NCI-H226 (cell line): Measurements from ENCODE around the gene RNF225.
"Not testable (repeated sequence)": the region's sequence is repeated elsewhere in the genome, so short reads cannot be mapped to it uniquely, and the experiment has no call there.

Experiments used
- DNase-seq: peaks from one replicate; pipeline ENCODE4 v3.0.0-alpha.2; 2015

RNF225 gene

GRCh38 chr19:58387338-58388174 is 7.9 kb upstream of the RNF225 start:
- DNase-seq: no peak

DNA sequence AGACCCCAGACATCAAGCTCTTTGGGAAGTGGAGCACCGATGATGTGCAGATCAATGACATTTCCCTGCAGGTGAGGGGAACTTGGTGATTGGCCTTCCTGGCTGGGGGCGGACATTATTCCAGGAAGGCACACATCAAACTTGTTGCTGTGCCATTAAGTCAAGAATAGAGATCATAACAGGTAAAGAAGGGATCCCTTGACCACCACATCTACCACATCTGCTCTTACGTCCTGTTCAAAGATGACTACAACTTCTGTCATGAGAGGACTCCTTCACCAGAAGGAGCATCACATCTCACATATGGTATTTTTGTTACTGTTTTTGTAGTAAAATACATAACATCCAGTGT is 7.3 kb upstream of the RNF225 start:
- DNase-seq: no peak

- no peak for DNase-seq
Measured at GRCh38 chr19:58392945-58393724, 2.3 kb upstream of the RNF225 start.

DNA sequence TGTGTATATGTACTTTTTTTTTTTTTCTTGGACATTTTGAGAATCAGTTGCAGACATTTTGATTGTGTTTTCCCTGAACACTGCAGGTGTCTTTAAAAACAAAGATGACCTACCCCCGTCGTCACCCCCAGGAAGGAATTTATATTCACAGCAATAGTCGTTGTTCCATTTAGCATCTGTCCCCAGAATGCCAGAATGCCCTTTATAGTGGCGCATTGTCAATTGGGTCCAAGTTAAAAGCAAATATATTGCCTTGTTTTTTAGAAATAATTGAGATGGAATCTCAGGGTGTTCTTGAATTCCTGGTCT is 1.8 kb upstream of the RNF225 start:
- DNase-seq: no peak

DNA sequence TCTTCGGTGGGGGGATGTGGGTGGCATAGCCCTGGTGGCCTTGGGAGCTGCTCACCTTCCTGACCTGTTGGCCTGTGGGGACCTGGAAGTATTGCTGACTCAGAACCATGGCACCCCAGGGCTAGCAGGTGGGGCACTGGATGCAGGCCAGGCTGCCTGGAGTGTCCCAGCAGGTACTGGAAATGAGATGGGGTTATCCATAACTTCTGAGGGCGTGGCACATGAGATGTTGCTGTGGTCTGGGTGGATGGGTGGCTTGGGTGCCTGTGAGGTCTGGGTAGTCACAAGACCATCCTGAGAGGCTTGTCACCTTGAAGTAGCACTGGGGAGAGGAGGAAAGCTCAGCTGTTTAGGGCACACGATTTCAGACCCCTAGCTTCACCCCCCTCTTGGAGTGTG is 636 bp upstream of the RNF225 start:
- no peak for DNase-seq

DNA sequence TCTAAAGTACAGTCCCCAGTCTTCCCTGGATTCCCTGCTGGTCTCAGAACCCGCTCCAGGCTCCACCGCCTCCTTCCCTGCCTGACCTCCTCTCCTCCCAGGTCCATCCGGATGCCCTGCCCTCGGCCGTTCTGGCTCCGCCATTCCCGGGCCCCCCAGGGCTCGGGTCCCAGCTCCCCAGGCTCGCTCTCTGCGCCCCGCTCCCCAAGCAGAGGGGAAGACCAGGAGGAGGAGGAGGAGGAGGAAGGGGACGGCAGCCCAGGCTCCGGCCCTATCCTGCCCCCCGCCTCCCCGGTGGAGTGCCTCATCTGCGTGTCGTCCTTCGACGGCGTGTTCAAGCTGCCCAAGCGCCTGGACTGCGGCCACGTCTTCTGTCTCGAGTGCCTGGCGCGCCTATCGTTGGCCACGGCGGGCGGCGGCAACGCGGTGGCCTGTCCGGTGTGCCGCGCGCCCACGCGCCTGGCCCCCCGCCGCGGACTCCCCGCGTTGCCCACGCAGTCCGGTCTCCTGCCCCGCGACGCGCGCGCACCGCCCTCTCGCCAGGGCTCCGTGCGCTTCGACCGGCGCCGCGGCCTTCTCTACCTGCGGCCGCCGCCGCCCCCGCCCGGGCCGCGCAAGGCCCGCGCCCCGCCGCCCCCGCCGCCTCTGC is 647 bp downstream of the RNF225 start:
- no peak for DNase-seq

GRCh38 chr19:58396691-58397532 is 1.5 kb downstream of the RNF225 start:
- no peak for DNase-seq

DNA sequence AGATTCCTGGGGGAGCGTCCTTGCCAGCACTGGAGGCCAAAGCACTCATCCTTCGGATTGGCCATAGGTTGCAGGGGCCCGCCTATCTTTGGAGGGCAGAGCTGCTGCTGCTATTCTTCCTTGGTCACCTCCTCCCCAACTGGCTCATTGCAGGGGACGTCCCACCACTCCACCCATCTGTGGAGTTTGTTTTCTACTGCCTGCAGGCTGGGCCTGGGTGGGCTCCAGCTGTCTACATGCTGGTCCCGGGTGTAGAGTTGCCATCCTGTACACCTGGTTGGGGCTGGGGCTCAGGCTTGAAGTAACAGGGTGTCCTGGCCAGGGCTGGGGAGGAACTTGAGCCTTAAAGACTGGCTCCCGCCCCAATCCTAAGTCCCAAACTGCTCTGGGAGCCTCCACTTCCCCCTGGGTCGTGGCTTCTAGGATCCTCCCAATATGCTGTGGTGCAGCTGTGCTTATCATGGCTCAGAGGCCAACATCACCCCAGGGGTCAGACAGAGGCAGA is 2.1 kb downstream of the RNF225 start:
- no peak for DNase-seq

- DNase-seq: no peak
Measured at GRCh38 chr19:58398087-58398486, 2.6 kb downstream of the RNF225 start.

GRCh38 chr19:58398545-58398944 is 3.1 kb downstream of the RNF225 start:
- no peak for DNase-seq

DNA sequence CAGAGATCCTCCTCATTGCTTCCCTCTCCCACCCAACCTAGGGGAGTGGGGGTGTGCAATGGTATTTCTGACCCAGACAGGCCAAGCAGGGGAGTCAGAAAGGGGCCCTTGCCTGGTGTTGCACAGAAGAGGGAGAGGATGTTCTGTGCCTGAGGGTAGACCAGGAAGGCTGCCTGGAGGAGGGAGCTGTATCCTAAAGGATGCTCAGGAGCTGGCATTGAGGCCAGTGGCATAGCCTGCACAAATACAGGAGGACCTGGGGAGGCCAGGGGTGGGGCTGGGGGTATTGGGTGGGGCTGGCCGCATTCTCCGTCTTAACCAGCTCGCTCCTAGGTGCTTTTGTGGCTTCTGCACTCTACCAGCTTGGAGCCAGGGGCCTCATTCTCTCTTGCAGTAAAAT is 4.4 kb downstream of the RNF225 start:
- DNase-seq: no peak

- no peak for DNase-seq
Measured at GRCh38 chr19:58400316-58400915, 5.0 kb downstream of the RNF225 start.

GRCh38 chr19:58400916-58401839 is 5.7 kb downstream of the RNF225 start:
- peak; percentile 99 for DNase-seq

- DNase-seq: no peak
Measured at GRCh38 chr19:58401840-58402421, 6.5 kb downstream of the RNF225 start.

DNA sequence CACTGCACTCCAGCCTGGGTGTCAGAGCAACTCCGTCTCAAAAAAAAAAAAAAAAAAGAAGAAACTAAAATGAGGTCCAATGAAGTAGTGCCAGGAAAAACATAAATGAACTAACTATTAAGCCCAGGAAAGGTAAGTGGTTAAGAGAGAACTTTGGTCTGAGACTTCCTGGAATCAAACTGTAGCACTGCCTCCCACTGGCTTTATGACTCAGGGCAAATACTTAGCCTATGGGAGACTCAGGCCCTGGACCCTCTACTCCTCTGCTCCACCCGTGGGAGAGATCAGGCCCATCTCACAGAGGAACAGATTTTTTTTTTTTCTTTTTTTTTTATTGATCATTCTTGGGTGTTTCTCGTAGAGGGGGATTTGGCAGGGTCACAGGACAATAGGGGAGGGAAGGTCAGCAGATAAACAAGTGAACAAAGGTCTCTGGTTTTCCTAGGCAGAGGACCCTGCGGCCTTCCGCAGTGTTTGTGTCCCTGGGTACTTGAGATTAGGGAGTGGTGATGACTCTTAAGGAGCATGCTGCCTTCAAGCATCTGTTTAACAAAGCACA is 8.5 kb downstream of the RNF225 start:
- DNase-seq: not testable (repeated sequence)

DNA sequence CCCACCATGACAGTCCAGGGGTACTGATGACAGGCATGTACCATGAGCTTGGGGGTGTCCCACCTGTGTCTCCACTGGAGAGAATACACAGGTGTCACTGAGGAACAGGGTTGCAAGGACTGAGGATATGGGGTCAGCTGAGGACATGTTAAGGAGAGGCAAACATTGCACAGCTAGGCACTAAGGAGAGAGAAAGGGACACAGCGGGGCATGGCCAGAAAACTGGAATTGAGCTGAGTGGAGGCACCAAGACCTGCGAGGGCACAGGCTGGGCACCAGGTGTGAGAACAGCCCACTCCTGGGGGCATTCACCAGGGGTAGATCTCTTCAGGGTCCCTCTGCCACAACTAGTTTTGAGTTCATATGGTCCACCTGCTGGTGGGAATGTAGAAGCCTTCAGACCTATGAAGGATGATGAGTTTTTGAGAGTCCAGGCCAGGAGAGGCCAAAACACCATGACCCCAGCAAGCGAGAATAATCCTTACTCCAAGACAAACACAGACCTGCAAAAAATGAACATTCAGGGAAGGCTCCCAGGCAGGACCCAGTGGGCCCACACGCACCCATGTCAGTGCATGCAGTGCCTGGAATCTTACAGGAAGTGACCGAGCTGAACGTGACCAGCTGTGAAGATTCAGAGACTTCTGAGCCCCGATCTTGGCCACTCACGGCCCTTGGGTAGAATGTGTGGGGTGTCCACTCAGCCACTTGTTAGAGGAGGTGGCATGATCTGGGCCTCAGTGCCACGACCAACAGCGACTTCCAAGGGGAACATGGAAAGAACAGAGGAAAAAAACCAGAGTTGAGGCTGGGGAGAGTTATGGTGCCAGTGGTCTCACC is 11.6 kb downstream of the RNF225 start:
- no peak for DNase-seq

DNA sequence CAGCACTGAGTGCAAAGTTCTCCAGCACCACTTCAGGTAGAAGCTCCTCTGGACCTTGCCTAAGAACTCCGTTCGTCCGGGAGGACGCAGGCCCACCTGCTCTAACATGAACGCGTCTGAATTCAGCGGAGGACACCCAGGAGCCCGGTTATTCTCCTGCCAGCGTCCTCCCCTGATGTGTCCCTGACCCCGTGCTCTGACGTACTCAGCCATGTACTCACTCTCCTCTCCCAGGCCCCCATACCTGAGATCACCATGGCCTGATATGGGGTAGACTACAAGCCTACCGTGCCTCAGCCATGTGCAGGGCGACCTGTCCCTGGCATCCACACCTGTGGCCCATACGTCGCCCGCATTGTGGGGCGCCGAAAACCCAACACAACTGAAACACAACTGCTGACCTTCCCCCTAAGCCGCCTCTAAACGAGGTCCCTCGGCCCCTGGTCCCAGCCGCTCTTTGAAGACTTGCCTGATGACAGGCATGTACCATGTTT is 12.2 kb downstream of the RNF225 start:
- DNase-seq: no peak

DNA sequence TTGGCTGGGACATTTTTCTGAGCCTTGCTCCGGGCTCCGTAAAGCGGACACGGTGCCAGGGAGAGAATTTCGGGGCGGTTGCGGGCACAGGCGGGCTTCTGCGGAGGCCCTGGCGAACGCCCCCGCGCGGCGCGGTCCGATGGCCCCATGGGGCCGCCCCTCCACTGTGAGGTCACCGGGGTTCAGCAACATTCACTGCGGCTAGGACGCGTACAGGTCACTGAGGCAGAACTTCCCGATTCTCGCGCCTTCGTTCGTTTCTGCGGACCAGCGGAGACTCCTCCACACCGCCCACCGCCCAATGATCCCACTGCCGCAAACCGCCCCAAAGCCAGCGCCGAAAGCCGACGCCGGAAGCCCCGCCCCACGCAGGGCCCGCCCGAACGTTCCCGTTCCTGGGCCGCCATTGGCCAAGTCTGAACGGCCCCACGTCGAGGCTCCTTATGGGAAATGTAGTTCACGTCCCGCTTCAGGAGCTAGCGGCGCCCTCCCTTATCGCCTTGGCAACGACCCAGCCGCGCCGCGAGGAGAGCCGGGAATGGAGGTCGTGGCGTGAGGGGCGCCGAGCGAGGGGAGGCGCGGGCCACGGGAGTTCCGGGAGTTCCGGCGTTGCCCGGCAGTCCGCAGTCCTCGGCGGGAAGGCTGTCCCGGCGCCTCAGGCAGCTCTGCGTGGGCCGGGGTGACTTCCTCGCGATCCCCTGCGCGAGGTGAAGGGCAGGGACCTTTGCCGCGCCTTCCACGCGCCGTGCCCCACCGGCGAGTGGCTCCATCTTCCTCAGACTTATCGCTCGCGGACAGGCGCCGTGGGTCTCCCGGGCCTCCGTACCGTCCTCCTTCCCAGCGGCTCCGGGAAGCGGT is 12.9 kb downstream of the RNF225 start, which contains the start of gene ZNF584:
Gene ZNF584 (plus strand): TSS at position 498 of the 858 bp plus-strand sequence. CDS start 499 bp downstream, outside the sequence.
- peak; percentile 98 for DNase-seq
